HCT116 (cell line): ENCODE data around the gene TMEM123.

Source experiments
- EZH2 ChIP-seq: fragments of 200-600 bp; sonication (generic); IDR thresholded peaks from 2 replicates; pipeline ENCODE4 v1.6.1; 2017; ENCODE audit warnings: antibody characterized with exemption, mixed run types
- POLR2AphosphoS5 ChIP-seq: IDR thresholded peaks from 2 replicates; pipeline ENCODE4 v1.6.1; 2011; ENCODE audit warnings: mild to moderate bottlenecking, low read depth, low read length, moderate library complexity

GRCh38 chr11:102447193-102447592 lies 5.4 kb downstream of the TMEM123 start:
- TF ChIP-seq POLR2AphosphoS5 (no peak), EZH2 (no peak)
